Measurements from ENCODE around the gene KIAA1217. TPM values are rescaled to one million over a fixed set of nuclear protein-coding genes. Genes with fewer than 3 reads are reported as not detected.

KIAA1217 gene
- total and polyA plus RNA-seq, 9 of the 15 experiments (the other 6 are each of a cell fraction or from before 2014, with no cell fraction given) = 0.04 TPM; not detected in 8

GRCh38 chr10:24455447-24455846 is 246.5 kb downstream of the KIAA1217 start (continued):
- TF ChIP-seq ZBTB40 (IDR thresholded peaks at IDR 0.05) (no peak), ZBTB40 (CRISPR knock-in tag; IDR thresholded peaks at IDR 0.05) (no peak), PURB (CRISPR knock-in tag; IDR thresholded peaks at IDR 0.05; ENCODE audit: low read depth) (no peak), MEF2D (tag; conservative IDR thresholded peaks at IDR 0.05; ENCODE audit: low read depth) (no peak)
